Karpas-422 (cell line): ENCODE results near the gene DRC7. TPM values are rescaled to one million over a fixed set of nuclear protein-coding genes. Genes with fewer than 3 reads are reported as not detected.

ENCODE experiments used
- DNase-seq: peaks from one replicate; pipeline ENCODE4 v3.0.0-alpha.2; 2015
- H2AFZ ChIP-seq: fragments of 200-600 bp; sonication (generic); 2 replicates; pipeline ENCODE4 v1.6.1; 2014; ENCODE audit warnings: antibody characterized with exemption, low read length, mixed read lengths
- H3K27ac ChIP-seq: fragments of 200-600 bp; sonication (generic); 2 replicates; pipeline ENCODE4 v1.5.1; 2014; ENCODE audit warnings: mild to moderate bottlenecking, low read length, moderate library complexity
- H3K27me3 ChIP-seq: fragments of 200-600 bp; sonication (generic); 2 replicates; pipeline ENCODE4 v1.6.1; 2014; ENCODE audit warnings: low read length, mixed read lengths
- H3K36me3 ChIP-seq: fragments of 200-600 bp; sonication (generic); 2 replicates; pipeline ENCODE4 v1.6.1; 2014; ENCODE audit warnings: low read length, mixed read lengths; ENCODE audit not compliant: insufficient read depth
- H3K4me1 ChIP-seq: fragments of 200-600 bp; sonication (generic); 2 replicates; pipeline ENCODE4 v1.6.1; 2014; ENCODE audit warnings: mild to moderate bottlenecking, low read length, mixed read lengths
- H3K4me2 ChIP-seq: fragments of 200-600 bp; sonication (generic); 2 replicates; pipeline ENCODE4 v1.6.1; 2014; ENCODE audit warnings: low read length, low read depth, mild to moderate bottlenecking; ENCODE audit not compliant: poor library complexity, severe bottlenecking
- H3K4me3 ChIP-seq: fragments of 200-600 bp; sonication (generic); 2 replicates; pipeline ENCODE4 v1.5.1; 2014; ENCODE audit warnings: mild to moderate bottlenecking, antibody characterized with exemption, low read length, mixed read lengths
- H3K79me2 ChIP-seq: fragments of 200-600 bp; sonication (generic); 2 replicates; pipeline ENCODE4 v1.6.1; 2014; ENCODE audit warnings: mild to moderate bottlenecking, low read length, mixed read lengths
- H3K9ac ChIP-seq: fragments of 200-600 bp; sonication (generic); 2 replicates; pipeline ENCODE4 v1.6.0; 2014; ENCODE audit warnings: low read length
- H3K9me2 ChIP-seq: fragments of 200-600 bp; sonication (generic), shearing (Covaris generic); replicated peaks from 2 replicates; pipeline ENCODE4 v1.6.0; 2014; ENCODE audit warnings: mild to moderate bottlenecking, low read length, moderate library complexity; ENCODE audit not compliant: insufficient read depth
- H3K9me3 ChIP-seq: fragments of 300-700, 200-600 bp; sonication (generic); 2 replicates; pipeline ENCODE4 v1.6.1; 2014; ENCODE audit warnings: low read length, mixed read lengths
- H4K20me1 ChIP-seq: fragments of 200-600 bp; sonication (generic); 2 replicates; pipeline ENCODE4 v1.6.1; 2014; ENCODE audit warnings: mild to moderate bottlenecking, antibody characterized with exemption, low read length, low read depth; ENCODE audit not compliant: insufficient read depth
- total RNA-seq: library from RNA; depleted of rRNA; stranded (reverse); fragments of >200 nt; shearing (Covaris generic); gene quantifications from 2 replicates; pipeline ENCODE4 v1.2.3, GENCODE V29; 2014; ENCODE audit warnings: low replicate concordance

The DRC7 gene
- total RNA-seq, 1 experiment from 2014 or later = not detected

GRCh38 chr16:57722210-57722499 is 27.5 kb downstream of the DRC7 start:
- H3K9me2 ChIP-seq = no peaks in the 10 kb centered on the region
- no peak overlapping the region for H3K4me2 ChIP-seq
- no peaks in the 10 kb centered on the region for H3K79me2 ChIP-seq
- no peak overlapping the region for H3K9ac ChIP-seq
- H4K20me1 ChIP-seq = no peaks in the 10 kb centered on the region
- no peaks in the 10 kb centered on the region for H3K4me1 ChIP-seq
- no peaks in the 10 kb centered on the region for H3K27me3 ChIP-seq
- no peaks in the 10 kb centered on the region for H3K36me3 ChIP-seq
- no peak overlapping the region for H3K27ac ChIP-seq
- H3K4me3 ChIP-seq = no peak overlapping the region
- no peak overlapping the region for H2AFZ ChIP-seq
- DNase-seq = no peak
- no peaks in the 10 kb centered on the region for H3K9me3 ChIP-seq

GRCh38 chr16:57722651-57723050 is 28.0 kb downstream of the DRC7 start:
- H3K36me3 ChIP-seq = no peaks in the 10 kb centered on the region
- H3K9me2 ChIP-seq = no peaks in the 10 kb centered on the region
- H2AFZ ChIP-seq = no peak overlapping the region
- no peak overlapping the region for H3K9ac ChIP-seq
- no peaks in the 10 kb centered on the region for H3K4me1 ChIP-seq
- no peak overlapping the region for H3K4me3 ChIP-seq
- no peaks in the 10 kb centered on the region for H3K79me2 ChIP-seq
- no peak for DNase-seq
- no peak overlapping the region for H3K27ac ChIP-seq
- H3K4me2 ChIP-seq = no peak overlapping the region
- no peaks in the 10 kb centered on the region for H4K20me1 ChIP-seq
- H3K9me3 ChIP-seq = no peaks in the 10 kb centered on the region
- H3K27me3 ChIP-seq = no peaks in the 10 kb centered on the region

GRCh38 chr16:57723170-57723569 is 28.6 kb downstream of the DRC7 start:
- Histone ChIP-seq H3K79me2 (no peaks in the 10 kb centered on the region), H3K4me1 (no peaks in the 10 kb centered on the region), H3K36me3 (no peaks in the 10 kb centered on the region), H3K27me3 (no peaks in the 10 kb centered on the region), H3K9me2 (no peaks in the 10 kb centered on the region), H3K9me3 (no peaks in the 10 kb centered on the region), H3K9ac (no peak overlapping the region), H4K20me1 (no peaks in the 10 kb centered on the region), H3K4me3 (no peak overlapping the region), H2AFZ (no peak overlapping the region), H3K27ac (no peak overlapping the region), H3K4me2 (no peak overlapping the region)
- no peak for DNase-seq

- DNase-seq = no peak
- no peaks in the 10 kb centered on the region for H3K79me2 ChIP-seq
- H3K4me3 ChIP-seq = no peak overlapping the region
- no peaks in the 10 kb centered on the region for H3K27me3 ChIP-seq
- no peak overlapping the region for H3K9ac ChIP-seq
- no peaks in the 10 kb centered on the region for H4K20me1 ChIP-seq
- H3K36me3 ChIP-seq = no peaks in the 10 kb centered on the region
- no peak overlapping the region for H2AFZ ChIP-seq
- H3K9me3 ChIP-seq = no peaks in the 10 kb centered on the region
- H3K4me1 ChIP-seq = no peaks in the 10 kb centered on the region
- no peaks in the 10 kb centered on the region for H3K9me2 ChIP-seq
- no peak overlapping the region for H3K27ac ChIP-seq
- H3K4me2 ChIP-seq = no peak overlapping the region
Observed at GRCh38 chr16:57724531-57724930, 29.9 kb downstream of the DRC7 start.

GRCh38 chr16:57725151-57725550 is 30.5 kb downstream of the DRC7 start:
- no peaks in the 10 kb centered on the region for H3K9me2 ChIP-seq
- DNase-seq = no peak
- no peak overlapping the region for H3K9ac ChIP-seq
- H3K4me3 ChIP-seq = no peak overlapping the region
- H3K36me3 ChIP-seq = no peaks in the 10 kb centered on the region
- H4K20me1 ChIP-seq = no peaks in the 10 kb centered on the region
- H3K27ac ChIP-seq = no peak overlapping the region
- H2AFZ ChIP-seq = no peak overlapping the region
- H3K4me1 ChIP-seq = no peaks in the 10 kb centered on the region
- H3K4me2 ChIP-seq = no peak overlapping the region
- H3K79me2 ChIP-seq = no peaks in the 10 kb centered on the region
- H3K9me3 ChIP-seq = no peaks in the 10 kb centered on the region
- no peaks in the 10 kb centered on the region for H3K27me3 ChIP-seq

- Histone ChIP-seq H3K27ac (no peak overlapping the region), H2AFZ (no peak overlapping the region), H3K36me3 (no peaks in the 10 kb centered on the region), H3K4me2 (no peak overlapping the region), H3K4me1 (no peaks in the 10 kb centered on the region), H3K9me2 (no peaks in the 10 kb centered on the region), H3K9me3 (no peaks in the 10 kb centered on the region), H4K20me1 (no peaks in the 10 kb centered on the region), H3K4me3 (no peak overlapping the region), H3K79me2 (no peaks in the 10 kb centered on the region), H3K27me3 (no peaks in the 10 kb centered on the region), H3K9ac (no peak overlapping the region)
- DNase-seq = no peak
Observed at GRCh38 chr16:57725554-57725953, 30.9 kb downstream of the DRC7 start.

GRCh38 chr16:57725976-57726375 is 31.4 kb downstream of the DRC7 start:
- Histone ChIP-seq H3K4me1 (no peaks in the 10 kb centered on the region), H4K20me1 (no peaks in the 10 kb centered on the region), H3K79me2 (no peaks in the 10 kb centered on the region), H3K4me3 (no peak overlapping the region), H3K9me3 (no peaks in the 10 kb centered on the region), H3K36me3 (no peaks in the 10 kb centered on the region), H3K4me2 (no peak overlapping the region), H3K27me3 (no peaks in the 10 kb centered on the region), H3K9me2 (no peaks in the 10 kb centered on the region), H3K9ac (no peak overlapping the region), H3K27ac (no peak overlapping the region), H2AFZ (no peak overlapping the region)
- no peak for DNase-seq

- Histone ChIP-seq H3K4me1 (no peaks in the 10 kb centered on the region), H4K20me1 (no peaks in the 10 kb centered on the region), H3K4me2 (no peak overlapping the region), H3K27ac (no peak overlapping the region), H3K9me2 (no peaks in the 10 kb centered on the region), H3K27me3 (no peaks in the 10 kb centered on the region), H3K9ac (no peak overlapping the region), H2AFZ (no peak overlapping the region), H3K79me2 (no peaks in the 10 kb centered on the region), H3K4me3 (no peak overlapping the region), H3K36me3 (no peaks in the 10 kb centered on the region), H3K9me3 (no peaks in the 10 kb centered on the region)
- DNase-seq = no peak
Observed at GRCh38 chr16:57726433-57726947, 31.9 kb downstream of the DRC7 start.

GRCh38 chr16:57727610-57728009 is 33.0 kb downstream of the DRC7 start:
- Histone ChIP-seq H3K4me3 (no peak overlapping the region), H3K9ac (no peak overlapping the region), H3K4me1 (no peaks in the 10 kb centered on the region)

More at GRCh38 chr16:57727610-57728009, 33.0 kb downstream of the DRC7 start:
- no peaks in the 10 kb centered on the region for H3K27me3 ChIP-seq
- no peaks in the 10 kb centered on the region for H3K9me2 ChIP-seq
- no peak overlapping the region for H2AFZ ChIP-seq
- no peak for DNase-seq
- no peak overlapping the region for H3K27ac ChIP-seq
- H3K36me3 ChIP-seq = no peaks in the 10 kb centered on the region
- H3K4me2 ChIP-seq = no peak overlapping the region
- no peaks in the 10 kb centered on the region for H3K79me2 ChIP-seq
- H4K20me1 ChIP-seq = no peaks in the 10 kb centered on the region
- no peaks in the 10 kb centered on the region for H3K9me3 ChIP-seq
